Raji (cell line): ENCODE measurements around the gene PPP2R5A.

ENCODE experiments used
- POLR2A ChIP-seq: IDR thresholded peaks from 2 replicates; pipeline ENCODE4 v1.6.1; 2011; ENCODE audit warnings: low read depth, low read length, control low read depth; ENCODE audit not compliant: insufficient read depth

The PPP2R5A gene

DNA sequence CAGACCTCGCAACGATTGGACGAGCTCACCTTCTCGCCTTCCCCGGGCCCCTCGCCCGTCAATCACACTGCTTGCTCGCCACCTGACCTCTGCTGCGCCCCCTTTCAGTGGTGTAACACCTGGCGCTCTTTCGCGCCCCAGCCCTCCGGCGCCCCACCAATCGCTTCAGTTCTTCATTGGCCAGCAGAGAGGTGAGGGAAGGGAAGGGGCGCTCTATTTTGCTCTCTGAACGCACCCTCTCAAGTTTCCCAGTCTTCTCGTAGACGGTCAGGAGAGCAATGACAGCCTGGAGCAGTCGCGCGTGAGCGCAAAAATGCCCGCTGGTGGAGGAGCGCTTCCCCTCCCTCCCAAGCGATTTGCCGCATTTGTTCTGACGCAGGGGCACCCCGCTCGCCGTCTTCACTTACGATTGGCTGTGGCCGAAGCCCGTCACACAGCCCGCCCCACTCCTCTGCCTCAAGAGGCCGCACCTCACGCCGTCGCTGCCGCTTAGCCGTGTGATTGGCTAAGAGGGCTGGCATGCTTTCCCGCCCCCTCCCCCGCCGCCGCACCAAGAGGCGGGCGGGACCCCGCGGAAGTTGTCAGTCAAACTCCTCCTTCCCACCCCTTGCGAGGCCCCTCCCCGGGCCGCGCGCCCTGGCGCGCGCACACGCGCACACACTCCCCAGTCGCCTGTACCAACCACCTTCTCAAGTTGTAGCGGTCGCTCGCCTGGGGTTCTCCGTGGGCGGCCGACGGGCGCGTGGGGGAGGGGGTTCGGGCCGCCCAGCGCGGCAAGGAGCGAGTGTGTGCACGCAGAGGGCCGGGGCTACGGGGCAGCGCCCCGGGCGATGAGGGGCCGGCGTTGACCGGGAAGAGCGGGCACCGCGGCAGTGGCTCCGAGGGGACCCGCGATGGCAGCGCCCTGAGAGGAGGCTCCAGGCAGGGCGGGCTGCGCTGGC lies at the start of gene PPP2R5A:
PPP2R5A (plus strand) TSS at position 667 of the 941 bp plus-strand sequence. CDS start 701 bp downstream, outside the sequence.
- peak; percentile 77 for TF ChIP-seq POLR2A

DNA sequence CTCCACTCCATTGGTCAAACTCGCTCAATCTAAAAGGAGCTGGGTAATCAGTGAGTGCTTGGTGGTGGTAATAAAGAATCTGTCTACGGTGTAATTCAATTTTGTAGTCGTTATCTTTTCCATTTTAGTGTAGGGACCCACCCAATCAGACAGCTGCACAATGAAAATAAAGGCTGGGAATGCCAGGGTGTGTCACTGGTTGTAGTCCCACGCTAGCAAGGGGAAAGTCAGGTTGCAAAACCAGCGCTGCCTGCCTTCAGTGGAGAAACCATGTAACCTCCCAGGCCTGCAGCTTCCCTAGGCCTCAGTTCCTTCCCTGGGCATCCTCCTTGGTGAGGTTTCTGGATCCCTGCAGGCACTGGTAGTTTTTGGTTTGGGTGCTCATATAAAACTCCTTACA lies 49.4 kb upstream of the PPP2R5A start:
- no peak for TF ChIP-seq POLR2A

DNA sequence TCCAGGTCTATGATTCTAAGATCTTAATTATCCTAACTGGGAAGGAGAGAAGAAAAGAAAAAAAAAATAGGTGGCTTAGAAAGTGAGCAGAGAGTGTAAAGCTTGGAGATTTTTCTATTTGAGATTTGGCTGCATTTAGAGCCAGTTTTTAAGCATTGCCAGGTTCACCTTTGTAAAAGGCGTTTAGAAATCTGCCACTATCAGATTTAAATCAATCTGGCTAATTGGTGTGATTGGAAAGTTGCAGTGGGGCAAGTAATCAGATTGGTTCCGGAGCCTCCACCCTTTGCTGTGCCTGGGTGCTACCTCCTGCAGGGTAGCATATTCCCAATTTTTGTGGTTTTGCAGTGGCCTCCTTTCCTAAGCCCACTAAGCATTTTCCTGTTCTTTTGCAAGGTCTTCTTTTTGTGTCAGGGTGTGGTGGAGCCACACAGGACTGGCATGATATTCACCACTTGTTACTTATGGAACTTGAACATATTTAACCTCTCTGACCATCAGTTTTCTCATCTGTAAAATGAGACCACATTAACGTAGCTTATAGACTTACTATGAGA lies 48.5 kb upstream of the PPP2R5A start:
- no peak for TF ChIP-seq POLR2A

DNA sequence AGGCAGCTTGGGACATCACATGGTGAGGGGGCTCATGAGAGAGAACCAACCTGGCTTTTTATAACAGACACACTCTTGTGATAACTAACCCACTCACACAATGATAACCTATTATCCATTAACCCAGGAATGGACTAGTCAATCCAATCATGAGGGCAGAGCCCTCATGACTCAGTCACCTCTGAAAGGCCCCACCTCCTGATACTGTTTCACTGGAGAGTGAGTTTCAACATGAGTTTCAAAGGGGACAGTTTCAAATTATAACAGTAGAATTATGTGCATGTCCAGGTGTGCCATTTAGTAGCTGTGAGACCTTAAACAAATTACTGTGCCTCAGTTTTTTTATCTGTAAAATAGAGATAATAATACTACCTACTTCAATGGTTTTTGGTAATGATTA lies 47.6 kb upstream of the PPP2R5A start:
- TF ChIP-seq POLR2A = no peak

DNA sequence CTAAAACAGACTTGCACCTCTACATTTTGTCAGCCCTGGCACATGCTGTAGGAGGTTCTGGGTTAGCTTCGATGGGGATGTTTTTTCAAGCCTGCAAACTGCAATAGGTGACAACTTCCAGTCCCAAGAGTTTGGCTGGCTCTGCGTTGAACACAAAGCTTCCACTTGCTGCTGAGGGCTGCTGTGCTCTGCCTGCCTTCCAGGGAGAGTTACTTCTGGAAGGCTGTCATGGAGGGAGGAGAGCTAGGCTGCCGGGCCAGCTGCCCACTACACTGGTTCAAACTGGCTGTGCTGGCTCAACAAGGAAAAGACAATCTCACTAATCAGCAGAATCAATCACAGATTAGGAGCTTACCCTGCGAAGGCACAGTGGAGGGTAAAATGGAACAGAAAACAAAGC lies 46.7 kb upstream of the PPP2R5A start:
- TF ChIP-seq POLR2A = no peak

DNA sequence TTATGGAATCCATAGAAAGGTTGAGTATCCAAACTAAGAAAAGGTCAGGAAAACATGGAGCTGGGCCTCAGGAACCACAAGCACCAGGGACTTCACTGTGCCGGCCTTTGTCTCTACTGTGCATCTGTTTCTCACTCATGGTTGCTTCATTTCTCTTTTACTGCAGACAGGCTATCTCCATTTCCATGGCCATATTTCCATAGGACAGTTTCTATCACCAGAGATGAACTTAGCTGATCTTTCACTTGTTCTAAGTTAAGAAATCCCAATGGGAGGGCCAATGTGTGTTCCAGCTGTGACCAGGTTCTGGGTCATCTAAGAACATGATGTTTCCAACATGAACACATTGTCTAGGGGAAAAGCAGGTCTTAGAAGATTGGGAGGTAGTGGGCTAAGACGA lies 43.7 kb upstream of the PPP2R5A start:
- TF ChIP-seq POLR2A = no peak

DNA sequence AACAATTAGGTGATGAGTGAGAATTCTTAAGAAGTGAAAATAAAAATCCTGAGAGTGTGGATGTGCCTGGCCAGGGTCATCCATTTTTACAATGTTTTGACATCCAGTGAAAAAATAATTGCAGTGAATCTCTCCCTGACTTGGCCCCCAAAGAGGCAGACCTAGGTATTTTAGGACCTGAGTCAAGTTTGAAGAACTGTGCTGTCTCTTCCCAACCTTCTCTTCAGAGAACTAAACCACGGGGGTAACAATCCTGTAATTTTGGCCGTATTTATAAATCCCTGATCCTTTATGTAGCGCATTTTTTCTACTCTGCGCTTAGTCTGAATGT lies 43.3 kb upstream of the PPP2R5A start:
- TF ChIP-seq POLR2A = no peak

DNA sequence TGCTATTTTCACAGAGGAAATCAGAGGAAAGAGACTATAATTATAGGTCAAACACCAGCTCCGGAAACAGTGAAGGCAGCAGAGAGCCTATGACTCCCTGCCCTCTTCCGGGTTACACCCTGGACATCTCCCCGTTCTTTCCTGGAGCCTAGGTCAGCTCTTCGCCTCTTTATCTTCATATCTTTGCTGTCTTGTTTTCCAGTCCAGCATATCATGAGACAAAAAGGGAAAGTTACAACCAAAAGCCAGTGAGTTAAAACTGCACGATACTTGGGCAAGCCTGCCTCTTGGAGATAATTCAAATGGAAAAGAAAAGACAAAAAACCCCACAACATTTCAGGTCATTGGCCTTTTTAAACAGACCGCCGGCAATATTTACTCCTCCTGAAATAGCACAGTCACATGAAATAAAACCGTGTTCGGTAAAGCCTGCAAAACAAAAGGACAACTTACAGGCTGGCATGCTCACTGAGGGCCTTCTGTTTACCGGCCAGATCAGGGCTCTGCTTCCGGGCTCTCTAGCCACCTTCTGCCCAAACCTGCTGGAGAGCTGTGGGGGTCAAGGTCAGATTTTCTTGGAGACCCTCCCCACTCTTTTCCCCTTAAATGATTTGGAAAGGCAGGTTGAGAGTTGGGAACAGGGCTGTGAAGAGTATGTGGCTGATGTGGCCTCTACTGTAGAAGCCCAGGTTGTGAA lies 42.8 kb upstream of the PPP2R5A start:
- TF ChIP-seq POLR2A = no peak

DNA sequence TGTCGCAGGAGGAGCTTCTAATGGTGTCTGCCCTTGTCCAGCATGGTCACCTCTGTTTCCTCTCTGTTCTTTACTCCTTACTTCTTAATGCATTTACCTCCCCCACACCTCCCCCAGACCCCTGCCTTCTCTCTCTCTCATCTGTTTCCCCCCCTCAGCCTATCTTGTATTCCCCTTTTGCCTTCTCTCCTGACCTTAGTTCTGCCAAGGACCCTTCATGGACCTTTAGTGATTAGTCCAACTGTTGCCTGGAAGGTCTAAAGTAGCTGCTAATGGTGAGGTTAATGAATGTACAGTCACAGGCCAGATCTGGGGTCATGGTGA lies 42.3 kb upstream of the PPP2R5A start:
- no peak for TF ChIP-seq POLR2A

DNA sequence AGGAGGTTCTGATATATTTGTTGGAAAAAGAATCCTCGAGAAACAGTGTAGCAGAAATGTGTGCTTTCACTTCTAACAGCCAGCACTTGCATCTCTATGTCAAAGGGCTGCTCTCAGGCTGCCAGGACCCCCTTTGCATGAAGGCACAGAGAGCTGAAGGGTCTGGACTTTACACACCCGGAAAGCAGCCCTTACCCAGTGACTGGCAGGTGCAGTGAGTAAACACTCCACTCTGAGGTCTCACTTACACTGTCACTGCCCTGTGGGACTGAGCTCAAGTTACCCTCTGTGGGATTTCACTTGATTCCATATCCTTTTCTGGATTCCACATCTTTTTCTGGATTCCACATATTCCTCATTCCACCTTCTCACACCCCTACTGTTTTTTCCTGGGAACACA lies 40.8 kb upstream of the PPP2R5A start:
- TF ChIP-seq POLR2A = no peak

DNA sequence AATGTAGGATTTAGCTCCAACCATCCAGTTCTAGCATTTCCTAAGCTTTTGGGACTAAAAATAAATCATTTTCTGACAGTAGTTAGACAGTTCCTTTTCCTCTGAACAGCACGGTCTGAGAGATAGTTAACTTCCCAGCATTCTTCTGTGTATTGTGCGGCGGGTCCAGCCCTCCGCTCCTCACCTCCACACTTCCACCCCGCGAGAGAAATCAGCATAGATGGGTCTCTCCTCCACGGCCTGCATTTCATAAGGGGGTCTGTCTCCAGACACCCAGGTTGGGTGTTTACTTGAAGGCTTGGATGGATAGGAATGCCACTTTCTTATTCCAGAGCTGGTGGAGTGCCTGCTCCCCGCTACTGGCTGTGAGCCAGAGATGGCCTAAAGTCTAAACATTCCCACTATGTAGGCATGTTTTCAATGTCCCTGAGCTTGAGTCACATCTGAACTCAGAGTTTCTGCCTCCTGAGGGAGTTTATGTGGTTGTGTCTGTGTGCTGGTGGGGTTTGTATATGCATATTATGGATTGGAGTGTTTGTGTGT lies 38.0 kb upstream of the PPP2R5A start:
- TF ChIP-seq POLR2A = no peak

DNA sequence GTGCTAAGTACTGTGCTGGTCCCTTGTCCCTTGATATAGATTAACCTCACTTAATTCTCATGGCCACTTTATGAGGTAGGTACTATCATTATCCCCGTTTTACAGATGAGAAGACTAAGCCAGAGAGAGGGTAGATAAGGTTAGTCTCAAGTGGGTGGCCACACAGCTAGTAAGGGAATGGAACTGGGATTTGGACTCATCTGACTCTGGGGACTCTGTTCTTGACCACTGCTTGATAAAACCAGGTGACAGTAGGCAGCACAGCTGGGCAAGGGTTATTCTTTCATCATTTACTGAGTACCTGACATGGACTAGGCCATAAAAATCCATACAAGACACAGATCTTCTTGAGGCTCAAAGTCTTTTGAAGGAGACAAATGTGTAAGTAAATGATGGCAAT lies 37.2 kb upstream of the PPP2R5A start:
- no peak for TF ChIP-seq POLR2A

DNA sequence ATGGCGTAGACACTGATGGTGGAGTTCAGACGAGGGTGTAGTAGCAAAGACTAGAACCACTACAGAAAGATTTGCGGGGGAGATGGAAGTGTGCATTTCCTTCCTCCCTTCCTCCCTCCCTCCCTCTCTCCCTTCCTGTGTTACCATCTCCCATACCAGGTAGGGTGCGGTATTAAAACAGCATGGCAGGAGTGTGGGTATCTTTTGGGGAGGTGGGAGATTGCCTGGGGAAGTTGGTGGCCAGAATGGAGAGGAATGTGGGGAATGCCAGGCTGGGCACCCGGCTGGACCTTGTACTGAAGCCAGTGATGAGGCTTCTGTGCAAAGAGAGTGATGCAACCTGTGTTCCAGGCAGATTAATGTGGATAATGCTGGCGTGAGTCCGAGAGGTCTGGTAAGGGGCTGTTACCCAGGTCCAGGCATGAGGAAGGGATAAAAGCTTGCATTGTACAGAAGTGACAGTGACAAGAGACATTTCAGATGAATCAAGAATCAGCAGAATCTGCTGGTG lies 30.3 kb upstream of the PPP2R5A start:
- no peak for TF ChIP-seq POLR2A

DNA sequence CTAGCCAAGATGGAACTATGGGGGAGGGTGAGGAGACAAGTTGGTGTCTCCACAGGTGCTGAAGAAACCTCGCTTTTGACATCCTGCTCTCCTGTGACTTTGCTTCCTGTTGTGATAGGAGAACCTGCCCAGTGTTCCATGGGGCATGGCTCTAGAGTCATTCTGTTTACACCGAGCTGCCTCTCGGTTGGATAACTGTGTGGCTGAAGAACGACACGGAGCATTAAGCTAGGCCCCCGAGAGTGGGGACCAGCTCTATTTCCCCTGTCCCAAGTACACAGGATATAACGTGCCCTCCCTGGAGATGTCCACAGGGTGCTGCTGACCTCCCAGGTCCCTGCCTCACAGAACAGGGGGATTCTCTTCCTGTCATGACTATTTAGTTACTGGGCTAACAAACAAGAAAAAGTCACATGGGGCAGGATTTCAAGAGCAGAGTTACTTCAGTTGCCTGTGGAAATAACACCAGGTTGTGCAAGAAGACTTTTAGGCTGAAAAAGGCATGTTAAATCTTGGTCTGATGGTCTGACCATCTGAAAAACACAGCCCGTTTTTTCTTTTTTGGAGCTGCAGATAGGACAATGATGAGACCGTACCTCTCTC lies 29.4 kb upstream of the PPP2R5A start:
- TF ChIP-seq POLR2A = no peak

DNA sequence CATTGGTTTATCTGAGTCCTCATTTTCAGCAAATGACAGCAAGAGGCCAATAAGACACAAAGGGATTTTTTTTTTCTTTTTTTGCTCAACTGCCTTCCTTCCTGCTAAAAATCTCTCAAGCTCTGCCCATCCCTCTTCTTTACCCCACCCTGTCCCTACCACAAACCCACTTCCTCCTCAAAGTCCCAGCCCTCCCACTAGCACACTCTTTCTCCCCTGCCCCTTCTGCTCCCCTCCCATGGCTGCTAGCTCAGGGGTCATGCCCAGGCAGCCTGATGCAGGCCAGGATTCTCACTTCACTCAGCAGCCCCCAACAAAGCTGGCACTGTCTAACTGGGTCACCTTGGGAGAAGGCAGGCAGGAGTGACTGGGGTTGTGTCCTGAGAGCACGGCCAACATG lies 28.8 kb upstream of the PPP2R5A start:
- no peak for TF ChIP-seq POLR2A

DNA sequence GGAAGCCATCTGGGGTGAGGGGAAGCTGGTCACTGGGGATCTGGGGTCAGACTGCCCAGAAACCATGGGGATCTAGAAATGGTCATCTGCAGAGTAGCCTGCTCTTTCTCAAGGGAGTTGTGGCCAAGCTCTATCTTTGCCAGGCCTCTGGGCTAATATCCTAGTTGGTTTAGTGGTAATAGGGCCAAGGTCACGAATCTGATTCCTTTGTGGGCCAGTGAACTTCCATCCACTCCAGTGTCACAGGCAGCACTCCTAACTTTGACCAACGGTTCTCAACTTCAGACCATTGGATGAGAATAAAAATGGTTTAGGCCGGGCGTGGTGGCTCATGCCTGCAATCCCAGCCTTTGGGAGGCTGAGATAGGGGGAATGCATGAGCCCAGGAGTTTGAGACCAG lies 28.1 kb upstream of the PPP2R5A start:
- no peak for TF ChIP-seq POLR2A
